AG09319 (cell line): ENCODE data around the gene DGKI.

Experiments used
- DNase-seq: peaks from one replicate; pipeline ENCODE4 v3.0.0-alpha.2; 2010; ENCODE audit warnings: low read depth; ENCODE audit errors: extremely low read depth
- CTCF ChIP-seq: IDR thresholded peaks from 2 replicates; pipeline ENCODE4 v1.5.1; 2011; ENCODE audit warnings: low read depth, mild to moderate bottlenecking, inconsistent platforms, low read length, moderate library complexity

The DGKI gene

GRCh38 chr7:137619181-137619580 lies 227.6 kb downstream of the DGKI start:
- DNase-seq = no peak
- no peak for TF ChIP-seq CTCF

GRCh38 chr7:137618748-137619147 lies 228.0 kb downstream of the DGKI start:
- no peak for TF ChIP-seq CTCF
- no peak for DNase-seq

- TF ChIP-seq CTCF = no peak
- DNase-seq = no peak
Observed at GRCh38 chr7:137613006-137613525, 233.7 kb downstream of the DGKI start.

- TF ChIP-seq CTCF = no peak
- no peak for DNase-seq
Observed at GRCh38 chr7:137611606-137612005, 235.2 kb downstream of the DGKI start.

- no peak for TF ChIP-seq CTCF
- DNase-seq = peak; percentile 10
Observed at GRCh38 chr7:137609500-137609899, 237.3 kb downstream of the DGKI start.

GRCh38 chr7:137606061-137606674 lies 240.6 kb downstream of the DGKI start:
- DNase-seq = peak; percentile 41
- TF ChIP-seq CTCF = peak; percentile 37

GRCh38 chr7:137603043-137603442 lies 243.7 kb downstream of the DGKI start:
- no peak for DNase-seq
- no peak for TF ChIP-seq CTCF
